Activated gamma-delta T cell treated with Interleukin-2 at 50 U/mL for 16 hours (primary cell): Measurements from ENCODE around the gene BCAP31.
"Not testable (repeated sequence)": the region's sequence is repeated elsewhere in the genome, so short reads cannot be mapped to it uniquely, and the experiment has no call there.

ENCODE experiments used
- DNase-seq: peaks from one replicate; pipeline ENCODE4 v3.0.0-alpha.2; 2020

Gene BCAP31

GRCh38 chrX:153733651-153734240, 9.6 kb upstream of the BCAP31 start:
- no peak for DNase-seq

GRCh38 chrX:153732401-153732800, 8.2 kb upstream of the BCAP31 start:
- DNase-seq, result no peak

- DNase-seq, result no peak
Measured at GRCh38 chrX:153731845-153732215, 7.6 kb upstream of the BCAP31 start.

- DNase-seq, result no peak
Measured at GRCh38 chrX:153731117-153731844, 7.1 kb upstream of the BCAP31 start.

- DNase-seq, result not testable (repeated sequence)
Measured at GRCh38 chrX:153730115-153730514, 5.9 kb upstream of the BCAP31 start.

- DNase-seq, result no peak
Measured at GRCh38 chrX:153728951-153729631, 4.9 kb upstream of the BCAP31 start.

- no peak for DNase-seq
Measured at GRCh38 chrX:153728095-153728494, 3.9 kb upstream of the BCAP31 start.

GRCh38 chrX:153727123-153727931, 3.1 kb upstream of the BCAP31 start:
- no peak for DNase-seq

- DNase-seq, result no peak
Measured at GRCh38 chrX:153726286-153727122, 2.3 kb upstream of the BCAP31 start.

- no peak for DNase-seq
Measured at GRCh38 chrX:153725832-153726285, 1.7 kb upstream of the BCAP31 start.

- no peak for DNase-seq
Measured at GRCh38 chrX:153725039-153725831, 1.0 kb upstream of the BCAP31 start.

GRCh38 chrX:153723351-153724251, 586 bp downstream of the BCAP31 start:
- DNase-seq, result peak; percentile 35

- DNase-seq, result no peak
Measured at GRCh38 chrX:153722704-153723350, 1.4 kb downstream of the BCAP31 start.

GRCh38 chrX:153719701-153720100, 4.5 kb downstream of the BCAP31 start:
- DNase-seq, result no peak

GRCh38 chrX:153719238-153719637, 4.9 kb downstream of the BCAP31 start:
- no peak for DNase-seq

GRCh38 chrX:153717445-153717844, 6.7 kb downstream of the BCAP31 start:
- no peak for DNase-seq

GRCh38 chrX:153714256-153714655, 9.9 kb downstream of the BCAP31 start:
- DNase-seq, result no peak

- DNase-seq, result no peak
Measured at GRCh38 chrX:153709726-153710674, 14.2 kb downstream of the BCAP31 start.

GRCh38 chrX:153708415-153708814, 15.8 kb downstream of the BCAP31 start:
- no peak for DNase-seq
